ENCODE results near the gene LHFPL6.

Gene LHFPL6

GRCh38 chr13:39330504-39330903 lies 272.5 kb downstream of the LHFPL6 start:
- no peak for DNase-seq

GRCh38 chr13:39329182-39329639 lies 273.8 kb downstream of the LHFPL6 start:
- no peak for DNase-seq

GRCh38 chr13:39327172-39327479 lies 275.9 kb downstream of the LHFPL6 start:
- no peak for DNase-seq

DNA sequence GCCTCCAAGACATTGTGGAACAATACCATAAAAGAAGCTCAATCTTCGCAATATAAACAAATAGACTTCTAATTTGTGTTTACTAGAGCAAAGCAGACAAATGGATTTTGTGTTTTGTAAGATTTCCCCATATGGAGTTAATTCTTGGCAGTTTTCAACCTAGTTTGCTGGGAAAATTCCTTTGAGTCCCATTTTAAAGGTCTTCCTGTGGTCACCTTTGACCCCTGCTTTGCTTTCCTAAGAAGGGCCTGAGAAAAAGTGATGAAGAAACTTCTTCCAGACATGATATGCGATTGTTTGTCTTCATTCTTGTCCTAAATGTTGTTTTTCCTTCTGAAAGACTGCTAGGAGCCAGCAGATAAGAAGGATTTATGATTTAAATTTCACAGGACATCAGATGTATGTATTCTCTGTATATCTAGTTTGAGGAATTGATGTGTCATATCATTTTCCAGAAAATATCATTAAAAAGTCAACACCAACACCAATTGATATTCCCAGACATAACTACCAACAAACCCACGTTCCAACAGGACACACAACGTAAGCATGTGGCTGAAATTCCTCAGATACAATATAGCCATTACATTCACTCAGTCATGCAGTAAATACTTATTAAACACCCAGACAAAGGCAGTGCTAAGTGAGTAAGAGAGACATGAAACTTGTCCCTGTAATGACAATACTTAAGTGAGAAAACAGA lies 276.4 kb downstream of the LHFPL6 start:
- DNase-seq: no peak

DNA sequence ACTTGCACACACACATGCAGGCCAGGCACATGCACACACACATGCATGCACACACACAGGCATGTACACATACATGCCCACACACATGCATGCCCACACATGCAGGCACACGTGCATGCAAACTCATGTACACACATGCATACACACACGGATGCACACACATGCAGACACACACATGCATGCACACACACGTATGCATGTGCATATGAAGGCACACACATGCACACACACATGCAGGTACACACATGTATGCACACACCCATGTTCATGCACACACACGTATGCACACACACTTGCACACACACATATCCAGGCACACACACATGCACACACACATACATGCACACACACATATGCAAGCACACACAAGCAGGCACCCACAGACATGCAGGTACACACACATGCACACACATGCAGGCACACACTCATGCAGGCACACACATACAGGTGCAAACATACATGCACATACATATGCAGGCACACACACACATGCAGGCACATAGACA lies 278.1 kb downstream of the LHFPL6 start:
- no peak for DNase-seq

- no peak for DNase-seq
Observed at GRCh38 chr13:39322836-39323585, 280.0 kb downstream of the LHFPL6 start.

- DNase-seq: no peak
Observed at GRCh38 chr13:39321574-39321973, 281.4 kb downstream of the LHFPL6 start.

DNA sequence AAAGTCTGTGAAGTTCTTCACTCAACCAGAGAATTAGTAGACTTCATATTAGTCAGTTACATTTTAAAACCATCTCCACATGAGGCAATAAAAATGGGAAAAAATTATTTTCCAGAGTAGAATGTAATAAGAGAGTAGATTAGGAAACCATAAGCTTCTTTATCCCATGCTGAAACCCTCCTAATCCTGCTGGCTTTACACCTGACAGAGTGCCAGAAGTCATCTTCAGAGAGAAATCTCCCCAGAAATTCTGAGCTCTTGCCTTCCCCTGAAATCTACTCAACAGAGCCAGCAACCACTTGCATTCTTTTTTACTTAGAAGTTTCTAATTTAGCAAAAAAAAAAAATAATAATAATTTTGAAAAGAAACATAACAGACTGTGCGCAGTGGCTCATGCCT lies 284.8 kb downstream of the LHFPL6 start:
- no peak for DNase-seq

GRCh38 chr13:39317291-39317690 lies 285.7 kb downstream of the LHFPL6 start:
- DNase-seq: no peak

DNA sequence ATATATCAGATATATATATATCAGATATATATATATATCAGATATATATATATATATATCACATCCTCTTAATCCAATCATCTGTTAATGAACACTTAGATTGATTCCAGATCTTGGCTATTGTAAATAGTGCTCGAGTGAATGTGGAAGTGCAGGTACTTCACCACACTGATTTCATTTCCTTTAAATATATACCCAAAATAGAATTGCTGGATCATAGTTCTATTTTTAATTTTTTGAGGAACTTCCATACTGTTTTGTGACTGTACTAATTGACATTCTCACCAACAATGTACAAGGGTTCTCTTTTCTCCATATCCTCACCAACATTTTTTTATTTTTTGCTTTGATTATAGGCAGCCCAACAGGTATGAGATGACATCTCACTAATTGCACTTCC lies 287.2 kb downstream of the LHFPL6 start:
- DNase-seq: no peak

DNA sequence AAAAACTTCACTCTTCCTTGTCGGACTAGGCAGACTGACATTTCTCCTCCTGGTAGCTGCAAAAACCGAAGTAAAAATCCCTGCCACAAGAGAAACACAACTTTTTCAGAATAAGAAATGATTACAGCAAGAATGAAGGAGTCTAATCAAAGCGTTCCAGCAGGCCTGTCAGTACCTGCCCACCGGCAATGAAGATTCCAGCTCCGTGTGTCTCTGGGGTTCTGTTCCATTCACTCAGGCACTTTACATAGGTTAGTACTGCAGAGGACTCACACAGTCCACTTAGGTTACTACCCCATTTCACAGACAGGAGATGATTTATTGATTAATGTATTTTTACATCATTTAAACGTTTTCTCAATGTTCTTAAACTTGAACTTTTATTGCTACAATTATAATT lies 289.3 kb downstream of the LHFPL6 start:
- no peak for DNase-seq

DNA sequence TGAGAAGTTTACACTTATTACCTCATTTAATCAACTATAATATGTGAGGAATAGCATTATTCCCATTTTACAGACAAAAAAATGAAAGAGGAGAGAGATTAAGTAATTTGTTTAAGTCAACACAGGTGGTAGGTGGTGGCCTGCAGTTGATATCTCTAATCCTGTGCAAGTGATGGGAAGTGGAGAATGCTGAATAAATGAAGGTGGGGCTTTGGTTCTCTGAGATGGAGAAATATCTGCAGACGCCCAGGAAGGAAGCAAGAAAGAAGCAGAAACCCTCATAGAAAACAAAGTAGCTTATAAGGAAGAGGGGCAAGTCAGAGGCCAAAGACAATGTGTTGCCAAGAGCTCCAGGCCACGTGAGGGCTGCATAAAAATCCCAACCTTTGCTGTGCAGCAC lies 290.4 kb downstream of the LHFPL6 start:
- DNase-seq: peak; percentile 27

- no peak for DNase-seq
Observed at GRCh38 chr13:39311619-39312018, 291.4 kb downstream of the LHFPL6 start.

DNA sequence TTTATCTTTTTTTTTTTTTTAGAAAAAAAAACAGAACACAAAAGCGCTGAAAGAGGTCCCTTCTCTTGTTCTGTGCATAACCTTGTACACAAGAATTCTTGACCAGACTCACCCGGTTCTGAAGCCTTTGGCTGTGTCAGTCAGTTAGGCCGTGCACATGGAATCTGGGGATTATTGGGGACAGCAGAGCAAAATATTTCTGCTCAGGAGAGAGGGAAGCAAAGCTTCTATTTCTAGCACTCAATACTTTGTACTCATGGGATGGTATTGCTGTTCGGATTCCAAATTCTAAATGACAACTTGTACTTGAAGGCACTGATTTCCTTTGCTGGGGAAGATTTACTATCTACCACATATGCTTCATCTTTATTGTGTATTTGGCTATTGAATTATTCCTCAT lies 292.0 kb downstream of the LHFPL6 start:
- no peak for DNase-seq

- DNase-seq: peak; percentile 97
Observed at GRCh38 chr13:39306639-39307589, 296.1 kb downstream of the LHFPL6 start.

GRCh38 chr13:39302820-39303219 lies 300.2 kb downstream of the LHFPL6 start:
- no peak for DNase-seq

GRCh38 chr13:39298951-39299350 lies 304.0 kb downstream of the LHFPL6 start:
- DNase-seq: peak; percentile 36

DNA sequence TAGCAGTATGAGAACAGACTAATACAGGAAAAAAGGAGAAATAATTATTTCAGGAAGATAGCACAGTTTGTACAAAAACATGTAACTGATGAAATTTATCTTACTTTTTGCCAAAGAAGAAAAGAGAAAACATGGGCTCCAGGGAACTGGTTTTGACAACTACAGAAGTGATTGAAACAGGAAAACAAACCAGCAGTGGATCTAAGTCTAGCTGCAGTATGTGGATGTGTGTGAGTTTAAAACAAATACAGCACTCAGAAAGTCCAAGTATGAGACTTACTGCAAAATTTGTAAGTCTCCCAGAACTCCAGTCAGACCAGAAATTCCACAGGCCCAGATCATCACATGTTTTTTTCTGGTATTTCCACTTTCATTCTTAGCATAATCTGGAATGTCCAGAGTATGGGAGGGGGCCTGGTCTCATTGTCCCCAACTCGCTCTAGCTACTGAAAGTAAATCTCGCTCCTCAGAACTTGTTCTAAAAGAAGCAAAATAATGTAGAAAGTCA lies 305.3 kb downstream of the LHFPL6 start:
- no peak for DNase-seq

GRCh38 chr13:39297023-39297422 lies 306.0 kb downstream of the LHFPL6 start:
- DNase-seq: no peak

DNA sequence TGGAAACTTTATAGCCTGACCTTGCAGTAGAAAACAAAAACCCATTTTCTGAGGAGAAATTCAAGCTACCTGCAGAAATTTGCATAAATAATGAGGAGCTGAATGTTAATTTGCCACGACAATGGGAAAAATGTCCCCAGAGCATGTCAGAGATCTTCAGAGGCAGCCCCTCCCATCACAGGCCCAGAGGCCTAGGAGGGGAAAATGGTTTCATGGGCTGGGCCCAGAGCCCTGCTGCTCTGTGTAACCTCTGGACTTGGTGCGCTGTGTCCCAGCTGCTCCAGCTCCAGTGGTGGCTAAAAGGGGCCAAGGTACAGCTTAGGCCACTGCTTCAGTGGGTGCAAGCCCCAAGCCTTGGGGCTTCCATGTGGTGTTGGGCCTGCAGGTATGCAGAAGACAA lies 306.8 kb downstream of the LHFPL6 start:
- DNase-seq: no peak
